Large intestine (tissue), 3 donors: ENCODE data around the gene CAMSAP2. TPM values are rescaled to one million over a fixed set of nuclear protein-coding genes. Genes with fewer than 3 reads are reported as not detected.

Experiments
- DNase-seq, 2 donors: peaks; one replicate each; pipeline versions ENCODE4 v3.0.0 to v3.0.0-alpha.2; 2013
- H3K27ac ChIP-seq: one replicate; pipeline ENCODE4 v1.5.1; 2013; ENCODE audit warnings: low read length
- H3K27me3 ChIP-seq: 2 replicates; pipeline ENCODE4 v1.6.1; 2013; ENCODE audit warnings: low read length; ENCODE audit not compliant: control insufficient read depth, insufficient read depth
- H3K36me3 ChIP-seq: 2 replicates; pipeline ENCODE4 v1.6.1; 2013; ENCODE audit warnings: low read length; ENCODE audit not compliant: control insufficient read depth, insufficient read depth
- H3K4me1 ChIP-seq: one replicate; pipeline ENCODE4 v1.6.1; 2013; ENCODE audit warnings: low read length; ENCODE audit not compliant: control insufficient read depth, insufficient read depth
- H3K4me3 ChIP-seq: one replicate; pipeline ENCODE4 v1.5.1; 2013; ENCODE audit warnings: low read length
- H3K9me3 ChIP-seq: one replicate; pipeline ENCODE4 v1.6.1; 2013; ENCODE audit warnings: mild to moderate bottlenecking, low read depth, low read length, moderate library complexity; ENCODE audit not compliant: control insufficient read depth
- WGBS: methylation state at CpG from one replicate; pipeline ENCODE4 v1.1.5; 2013; ENCODE audit warnings: low lambda C conversion rate; ENCODE audit not compliant: insufficient coverage; 5-methylcytosine and 5-hydroxymethylcytosine counted together
- polyA plus RNA-seq: library from polyadenylated mRNA; unstranded; fragments of 120-200 nt; gene quantifications from one replicate; pipeline ENCODE4 v1.2.1, GENCODE V29; 2013

The CAMSAP2 gene
- polyA plus RNA-seq, 1 donor: 17.9 TPM

GRCh38 chr1:200867018-200867811 is 128.5 kb downstream of the CAMSAP2 start:
- Histone ChIP-seq H3K4me3 (no peak overlapping the region), H3K36me3 (peaks cover 9% of the 10 kb centered on the region), H3K9me3 (no peaks in the 10 kb centered on the region), H3K27me3 (peaks cover 28% of the 10 kb centered on the region), H3K4me1 (no peaks in the 10 kb centered on the region), H3K27ac (no peak overlapping the region)
- no CpG with 5 or more reads among the region's 11 CpGs for WGBS
- no peak for DNase-seq

GRCh38 chr1:200869376-200869752 is 130.7 kb downstream of the CAMSAP2 start:
- Histone ChIP-seq H3K4me3 (no peak overlapping the region), H3K4me1 (peaks cover 7% of the 10 kb centered on the region), H3K27ac (no peak overlapping the region), H3K27me3 (peaks cover 48% of the 10 kb centered on the region), H3K36me3 (no peaks in the 10 kb centered on the region), H3K9me3 (peaks cover 12% of the 10 kb centered on the region)
- DNase-seq: no peak
- no CpG with 5 or more reads among the region's 5 CpGs for WGBS

- no peak for DNase-seq
- H3K4me1 ChIP-seq: peaks cover 7% of the 10 kb centered on the region
- no peak overlapping the region for H3K4me3 ChIP-seq
- H3K36me3 ChIP-seq: no peaks in the 10 kb centered on the region
- peaks cover 12% of the 10 kb centered on the region for H3K9me3 ChIP-seq
- H3K27me3 ChIP-seq: peaks cover 53% of the 10 kb centered on the region
- WGBS: 90% methylated on average over 2 of the region's 9 CpGs
- H3K27ac ChIP-seq: no peak overlapping the region
Measured at GRCh38 chr1:200869753-200870391, 131.2 kb downstream of the CAMSAP2 start.

- no peak within 1 kb of the TSS for H3K27ac ChIP-seq
- no peak within 1 kb of the TSS for H3K4me3 ChIP-seq
- DNase-seq: no peak
- H3K4me1 ChIP-seq: peaks cover 7% of the 10 kb centered on the region
- peaks cover 12% of the 10 kb centered on the region for H3K9me3 ChIP-seq
- WGBS: no CpG with 5 or more reads among the region's 23 CpGs
- no peaks in the 10 kb centered on the region for H3K36me3 ChIP-seq
- peaks cover 62% of the 10 kb centered on the region for H3K27me3 ChIP-seq
Measured at GRCh38 chr1:200872446-200873115, 133.9 kb downstream of the CAMSAP2 start, which contains the start of gene GPR25. TSS of gene GPR25 (plus strand) at chr1:200872981. CDS start at chr1:200873038, 57 bp downstream.

- DNase-seq: peak in 1 of 2 donors; percentile 67
- Histone ChIP-seq H3K4me3 (no peak overlapping the region), H3K27ac (no peak overlapping the region), H3K27me3 (peaks cover 58% of the 10 kb centered on the region), H3K9me3 (peaks cover 12% of the 10 kb centered on the region), H3K4me1 (peaks cover 7% of the 10 kb centered on the region), H3K36me3 (no peaks in the 10 kb centered on the region)
- no CpG with 5 or more reads among the region's 61 CpGs for WGBS
Measured at GRCh38 chr1:200873116-200873670, 134.5 kb downstream of the CAMSAP2 start.

GRCh38 chr1:200873671-200874397 is 135.1 kb downstream of the CAMSAP2 start:
- DNase-seq: no peak
- Histone ChIP-seq H3K36me3 (no peaks in the 10 kb centered on the region), H3K27me3 (peaks cover 58% of the 10 kb centered on the region), H3K4me3 (no peak overlapping the region), H3K9me3 (peaks cover 12% of the 10 kb centered on the region), H3K27ac (no peak overlapping the region), H3K4me1 (peaks cover 7% of the 10 kb centered on the region)
- no CpG with 5 or more reads among the region's 66 CpGs for WGBS

GRCh38 chr1:200874694-200875093 is 136.0 kb downstream of the CAMSAP2 start:
- Histone ChIP-seq H3K9me3 (peaks cover 12% of the 10 kb centered on the region), H3K4me3 (no peak overlapping the region), H3K27ac (no peak overlapping the region), H3K27me3 (peaks cover 55% of the 10 kb centered on the region), H3K36me3 (no peaks in the 10 kb centered on the region), H3K4me1 (peaks cover 7% of the 10 kb centered on the region)
- WGBS: 100% methylated on average over 1 of the region's 6 CpGs
- no peak for DNase-seq

- no peaks in the 10 kb centered on the region for H3K36me3 ChIP-seq
- H3K27ac ChIP-seq: no peak overlapping the region
- peaks cover 12% of the 10 kb centered on the region for H3K9me3 ChIP-seq
- no peak for DNase-seq
- peaks cover 52% of the 10 kb centered on the region for H3K27me3 ChIP-seq
- H3K4me1 ChIP-seq: peaks cover 7% of the 10 kb centered on the region
- WGBS: no CpG with 5 or more reads among the region's 5 CpGs
- H3K4me3 ChIP-seq: no peak overlapping the region
Measured at GRCh38 chr1:200875416-200875815, 136.7 kb downstream of the CAMSAP2 start.

GRCh38 chr1:200877010-200877409 is 138.3 kb downstream of the CAMSAP2 start:
- Histone ChIP-seq H3K27ac (no peak overlapping the region), H3K36me3 (no peaks in the 10 kb centered on the region), H3K27me3 (peaks cover 42% of the 10 kb centered on the region), H3K9me3 (peaks cover 12% of the 10 kb centered on the region), H3K4me3 (no peak overlapping the region), H3K4me1 (peaks cover 7% of the 10 kb centered on the region)
- no peak for DNase-seq
- 100% methylated on average over 1 of the region's 3 CpGs for WGBS
